ENCODE measurements around the gene NCOR1.

The NCOR1 gene

GRCh38 chr17:16036261-16036660, 179.1 kb downstream of the NCOR1 start:
- DNase-seq (ENCODE audit: low spot score) = no peak
- no peak for FAIRE-seq

GRCh38 chr17:16033729-16034349, 181.5 kb downstream of the NCOR1 start:
- no peak for DNase-seq (ENCODE audit: low spot score)
- FAIRE-seq = no peak

GRCh38 chr17:16027708-16028584, 187.4 kb downstream of the NCOR1 start:
- FAIRE-seq (peak; percentile 95), DNase-seq (ENCODE audit: low spot score) (peak; percentile 86)

GRCh38 chr17:16026895-16027294, 188.4 kb downstream of the NCOR1 start:
- DNase-seq (ENCODE audit: low spot score) (no peak), FAIRE-seq (no peak)

- DNase-seq (ENCODE audit: low spot score) (no peak), FAIRE-seq (no peak)
These were observed 190.1 kb downstream of the NCOR1 start for GRCh38 chr17:16025202-16025601.

- FAIRE-seq = no peak
- DNase-seq (ENCODE audit: low spot score) = no peak
These were observed 191.5 kb downstream of the NCOR1 start for GRCh38 chr17:16023881-16024280.

GRCh38 chr17:16019347-16019746, 196.0 kb downstream of the NCOR1 start:
- DNase-seq (ENCODE audit: low spot score) (no peak), FAIRE-seq (no peak)

GRCh38 chr17:16013943-16014407, 201.4 kb downstream of the NCOR1 start:
- FAIRE-seq (peak; percentile 78), DNase-seq (ENCODE audit: low spot score) (peak; percentile 49)

GRCh38 chr17:16007439-16007838, 207.9 kb downstream of the NCOR1 start:
- no peak for FAIRE-seq
- DNase-seq (ENCODE audit: low spot score) = no peak

GRCh38 chr17:16005636-16006035, 209.7 kb downstream of the NCOR1 start:
- no peak for FAIRE-seq
- no peak for DNase-seq (ENCODE audit: low spot score)

GRCh38 chr17:16003841-16004240, 211.5 kb downstream of the NCOR1 start:
- DNase-seq (ENCODE audit: low spot score) (no peak), FAIRE-seq (no peak)

GRCh38 chr17:16002708-16003260, 212.6 kb downstream of the NCOR1 start:
- DNase-seq (ENCODE audit: low spot score) (no peak), FAIRE-seq (no peak)

GRCh38 chr17:16001226-16001897, 214.0 kb downstream of the NCOR1 start:
- DNase-seq (ENCODE audit: low spot score) (no peak), FAIRE-seq (no peak)

- DNase-seq (ENCODE audit: low spot score) (no peak), FAIRE-seq (no peak)
These were observed 215.1 kb downstream of the NCOR1 start for GRCh38 chr17:15999974-16000827.

GRCh38 chr17:15999141-15999973, 216.0 kb downstream of the NCOR1 start, which contains the start of the genes TTC19 and ZSWIM7:
Gene TTC19, plus strand, starts transcription at chr17:15999824. Its CDS starts 25 bp downstream, at chr17:15999849.
Gene ZSWIM7, minus strand, starts transcription at chr17:15999704. Its CDS starts 110 bp downstream, at chr17:15999594.
- peak; percentile 86 for DNase-seq (ENCODE audit: low spot score)
- FAIRE-seq = no peak

- DNase-seq (ENCODE audit: low spot score) = no peak
- no peak for FAIRE-seq
These were observed 217.2 kb downstream of the NCOR1 start for GRCh38 chr17:15998031-15998562.

GRCh38 chr17:15996322-15996721, 219.0 kb downstream of the NCOR1 start:
- DNase-seq (ENCODE audit: low spot score) (no peak), FAIRE-seq (no peak)

- DNase-seq (ENCODE audit: low spot score) = no peak
- no peak for FAIRE-seq
These were observed 233.4 kb downstream of the NCOR1 start for GRCh38 chr17:15981646-15982580.

Data from RCC 7860 (cell line).